GM10248 (cell line): ENCODE data around the gene ZNF24.

ENCODE experiments used
- CTCF ChIA-PET: fragments of 300-600 bp; sonication (Branson Sonifier 250); formaldehyde crosslinking; extraction: SDS; loops from one replicate; lab custom pipeline; 2021; ENCODE audit warnings: antibody characterized with exemption; lab: Yijun Ruan, JAX
- POLR2A ChIA-PET: fragments of 350-650 bp; sonication (Branson Sonifier 250); formaldehyde crosslinking; extraction: SDS; loops from one replicate; lab custom pipeline; 2020; ENCODE audit warnings: antibody characterized with exemption; lab: Yijun Ruan, JAX
- DNase-seq: peaks from one replicate; pipeline ENCODE4 v3.0.0; 2012; ENCODE audit errors: extremely low spot score
- CTCF ChIP-seq: IDR thresholded peaks from 2 replicates; pipeline ENCODE4 v1.5.1; 2012; ENCODE audit warnings: mild to moderate bottlenecking, low read depth; ENCODE audit errors: extremely low read depth, missing control alignments, control extremely low read depth

The ZNF24 gene

GRCh38 chr18:35376393-35376741 lies 32.1 kb upstream of the ZNF24 start:
- ChIA-PET CTCF (no interaction called here), POLR2A (no interaction called here)
- DNase-seq: peak; percentile 49
- TF ChIP-seq CTCF: no peak

- TF ChIP-seq CTCF: no peak
- CTCF ChIA-PET: interaction anchor here (1.3 to 4.3 kb wide), 5 partner anchors 8 to 143 kb away, joined by 3 to 30 read pairs (median 4); no protein-coding TSS in a partner anchor
- no peak for DNase-seq
- POLR2A ChIA-PET: no interaction called here
Observed at GRCh38 chr18:35374708-35375107, 30.5 kb upstream of the ZNF24 start.

- DNase-seq: no peak
- TF ChIP-seq CTCF: no peak
- ChIA-PET CTCF (interaction anchor here (4.3 kb wide), 1 partner anchor 15 kb away, joined by 30 read pairs; no protein-coding TSS in a partner anchor), POLR2A (no interaction called here)
Observed at GRCh38 chr18:35371412-35372195, 27.4 kb upstream of the ZNF24 start.

GRCh38 chr18:35369126-35369525 lies 24.9 kb upstream of the ZNF24 start:
- DNase-seq: no peak
- CTCF ChIA-PET: interaction anchor here (1.1 to 3.3 kb wide), 2 partner anchors 14 to 17 kb away, joined by 3 to 14 read pairs; no protein-coding TSS in a partner anchor
- POLR2A ChIA-PET: no interaction called here
- no peak for TF ChIP-seq CTCF

GRCh38 chr18:35368595-35368994 lies 24.4 kb upstream of the ZNF24 start:
- TF ChIP-seq CTCF: no peak
- POLR2A ChIA-PET: no interaction called here
- CTCF ChIA-PET: interaction anchor here (3.3 kb wide), 1 partner anchor 17 kb away, joined by 14 read pairs; no protein-coding TSS in a partner anchor
- DNase-seq: no peak

GRCh38 chr18:35362531-35362930 lies 18.3 kb upstream of the ZNF24 start:
- POLR2A ChIA-PET: no interaction called here
- CTCF ChIA-PET: interaction anchor here (1.4 kb wide), 1 partner anchor 15 kb away, joined by 3 read pairs; no protein-coding TSS in a partner anchor
- DNase-seq: no peak
- TF ChIP-seq CTCF: no peak
